NCI-H2107 treated with DMSO at 0.1 percent for 48 hours (cell line): ENCODE measurements around the gene ZHX3.
"Not testable (repeated sequence)": the region's sequence is repeated elsewhere in the genome, so short reads cannot be mapped to it uniquely, and the experiment has no call there.

Experiments
- DNase-seq: peaks from one replicate; lab custom pipeline; 2025; ENCODE audit not compliant: unreplicated experiment; lab: John Stamatoyannopoulos, UW

Gene ZHX3

DNA sequence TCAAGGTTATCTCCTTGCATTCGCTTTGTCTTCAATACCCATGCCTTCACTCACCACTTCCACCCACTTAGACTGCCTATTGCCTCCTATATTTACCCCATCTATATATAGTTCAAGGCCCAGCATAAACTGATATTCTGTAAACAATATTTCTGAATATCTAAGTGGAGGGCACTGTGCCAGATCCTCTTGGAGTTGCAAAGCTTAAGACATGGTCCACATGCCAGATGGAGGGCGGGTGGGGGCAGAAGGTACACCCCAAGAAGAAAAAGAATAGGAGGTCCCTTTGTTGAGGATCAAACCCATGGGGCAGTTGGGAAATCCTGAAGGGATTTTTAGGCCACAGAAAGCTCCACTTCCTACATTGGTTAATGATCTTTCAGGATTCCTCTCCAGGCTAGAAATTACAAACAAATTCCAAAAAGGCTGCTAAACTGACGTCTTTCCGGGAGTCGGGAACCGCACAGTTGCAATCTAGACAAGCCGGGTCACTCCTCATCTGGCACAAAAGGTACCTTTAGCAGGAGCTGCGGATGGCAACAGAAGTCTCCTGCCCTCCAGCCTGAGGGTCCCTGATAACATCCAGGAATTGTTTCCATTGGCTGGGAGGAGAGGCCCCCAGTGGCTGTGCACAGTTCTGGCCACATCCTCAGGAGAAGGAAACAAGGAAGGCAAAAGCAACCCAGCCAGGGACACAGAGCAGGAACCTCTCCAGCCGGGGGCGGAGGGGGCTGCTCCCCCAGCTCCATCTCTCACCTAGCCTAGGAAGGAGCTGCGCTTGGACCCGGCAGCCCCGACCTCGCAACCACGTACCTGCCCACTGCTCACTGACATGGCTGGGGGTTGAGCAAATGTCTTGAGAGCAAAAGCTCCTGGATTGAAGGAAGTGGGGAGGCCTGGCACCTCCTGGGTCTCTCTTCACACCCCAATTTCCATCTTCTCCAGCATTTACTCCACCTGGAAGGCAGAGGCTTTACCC lies 17.2 kb upstream of the ZHX3 start:
- DNase-seq: no peak

DNA sequence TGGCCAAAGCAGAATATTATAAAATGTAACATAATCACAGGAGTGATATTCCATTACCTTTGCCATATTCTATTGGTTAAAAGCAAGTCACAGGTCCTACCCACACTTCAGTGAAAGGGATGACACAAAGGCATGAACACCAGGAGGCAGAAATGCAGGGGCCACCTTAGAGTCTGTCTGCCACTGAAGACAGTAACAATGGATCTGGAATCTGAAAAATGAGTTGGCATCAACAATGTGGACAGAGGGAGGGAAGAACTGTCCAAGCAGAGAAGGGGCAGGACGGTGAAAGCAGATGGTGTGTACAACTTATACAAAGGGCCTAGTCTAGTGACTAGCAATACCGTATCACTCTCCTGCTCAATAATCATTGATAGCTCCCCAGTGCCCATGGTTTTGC lies 16.5 kb upstream of the ZHX3 start:
- DNase-seq: no peak

- DNase-seq: no peak
Measured at GRCh38 chr20:41331731-41332130, 14.2 kb upstream of the ZHX3 start.

GRCh38 chr20:41330941-41331340 lies 13.4 kb upstream of the ZHX3 start:
- DNase-seq: no peak

DNA sequence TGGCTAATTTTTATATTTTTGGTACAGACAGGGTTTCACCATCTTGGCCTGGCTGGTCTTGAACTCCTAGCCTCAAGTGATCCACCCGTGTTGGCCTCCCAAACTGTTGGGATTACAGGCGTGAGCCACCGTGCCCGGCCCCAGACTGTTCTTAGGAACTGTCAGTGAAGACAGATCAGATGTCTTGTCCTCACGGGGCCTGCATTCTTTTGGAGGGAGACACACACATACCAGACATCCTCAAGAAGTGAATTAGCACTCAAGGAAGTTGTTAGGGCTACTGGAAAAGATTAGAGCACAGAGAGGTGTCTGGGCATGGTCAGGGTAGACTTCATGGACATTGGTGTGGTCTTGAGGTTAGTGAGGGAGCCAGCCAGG lies 12.8 kb upstream of the ZHX3 start:
- no peak for DNase-seq

DNA sequence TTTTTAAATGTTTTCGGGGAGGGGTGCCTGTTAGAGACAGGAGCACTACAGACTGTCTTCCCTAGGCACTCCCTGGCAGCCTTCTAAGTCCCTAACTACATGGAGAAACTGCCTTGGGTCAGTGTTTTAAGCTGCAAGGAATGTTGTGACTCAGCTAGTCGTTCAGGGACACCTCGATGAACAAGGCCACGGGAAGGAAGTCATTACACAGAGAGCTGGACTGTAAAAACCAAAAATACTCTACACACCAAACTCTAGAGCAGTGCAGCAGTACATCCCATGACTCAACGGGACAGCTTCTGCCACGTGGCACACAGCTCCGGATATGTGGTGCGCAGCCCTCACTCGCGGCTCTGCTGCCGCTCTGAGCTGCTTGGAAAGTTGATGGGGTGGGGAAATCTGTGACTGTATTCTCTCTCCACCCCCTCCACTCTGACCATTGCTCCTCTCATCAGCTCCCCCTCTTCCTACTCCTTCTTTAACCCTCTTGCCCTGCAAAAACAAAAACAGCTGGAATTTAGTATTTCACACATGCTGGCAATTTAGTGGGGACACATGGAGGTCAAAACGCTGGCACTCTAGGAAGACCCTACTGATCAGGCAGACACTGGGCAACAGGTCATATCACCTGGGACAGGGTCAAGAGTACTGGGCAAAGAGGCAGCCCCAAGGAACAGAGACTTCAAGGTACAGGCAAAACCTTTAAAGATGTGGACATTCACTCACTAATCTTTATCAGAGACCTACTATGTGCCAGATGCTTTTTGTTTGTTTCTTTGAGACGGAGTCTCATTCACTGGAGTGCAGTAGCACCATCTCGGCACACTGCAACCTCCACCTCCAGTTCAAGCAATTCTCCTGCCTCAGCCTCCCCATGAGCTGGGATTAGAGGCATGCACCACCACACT lies 12.2 kb upstream of the ZHX3 start:
- no peak for DNase-seq

DNA sequence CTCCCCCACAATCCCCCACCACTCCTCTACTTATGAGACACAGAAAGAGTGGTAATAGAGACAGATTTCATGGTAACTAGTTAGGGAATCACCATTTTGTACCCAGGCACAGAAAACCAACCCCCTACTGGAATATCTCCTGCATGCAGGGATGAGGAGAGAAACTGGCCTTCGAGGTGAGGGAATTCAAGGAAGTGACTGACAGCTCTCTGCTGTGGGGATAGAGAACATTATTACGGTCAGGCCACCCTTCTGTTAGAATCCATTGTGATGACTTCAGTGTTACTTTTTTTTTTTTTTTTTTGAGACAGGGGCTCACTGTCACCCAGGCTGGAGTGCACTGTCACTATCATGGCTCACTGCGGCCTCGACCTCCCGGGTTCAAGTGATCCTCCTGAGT lies 9.6 kb upstream of the ZHX3 start:
- DNase-seq: no peak

GRCh38 chr20:41320976-41321375 lies 3.4 kb upstream of the ZHX3 start:
- no peak for DNase-seq

DNA sequence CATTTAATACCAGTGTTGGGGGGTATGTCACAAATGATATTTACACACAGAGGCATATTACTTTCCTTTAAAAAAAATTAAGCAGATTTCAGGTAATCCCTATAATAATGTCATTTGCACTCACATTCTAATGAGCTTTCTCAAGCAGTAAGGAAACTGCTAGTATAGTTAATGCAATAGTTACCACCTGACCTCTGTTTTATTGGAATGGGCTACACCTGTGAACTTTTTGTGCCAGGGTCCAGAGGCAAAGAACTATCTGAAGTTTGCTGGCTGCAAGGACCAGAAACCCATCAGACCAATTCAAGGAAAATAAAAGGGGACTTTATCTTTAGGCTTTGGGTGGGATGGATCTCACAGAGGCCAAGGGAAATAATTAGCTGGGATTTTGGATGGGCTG lies 2.9 kb upstream of the ZHX3 start:
- DNase-seq: no peak

- DNase-seq: no peak
Measured at GRCh38 chr20:41318271-41318649, 729 bp upstream of the ZHX3 start.

DNA sequence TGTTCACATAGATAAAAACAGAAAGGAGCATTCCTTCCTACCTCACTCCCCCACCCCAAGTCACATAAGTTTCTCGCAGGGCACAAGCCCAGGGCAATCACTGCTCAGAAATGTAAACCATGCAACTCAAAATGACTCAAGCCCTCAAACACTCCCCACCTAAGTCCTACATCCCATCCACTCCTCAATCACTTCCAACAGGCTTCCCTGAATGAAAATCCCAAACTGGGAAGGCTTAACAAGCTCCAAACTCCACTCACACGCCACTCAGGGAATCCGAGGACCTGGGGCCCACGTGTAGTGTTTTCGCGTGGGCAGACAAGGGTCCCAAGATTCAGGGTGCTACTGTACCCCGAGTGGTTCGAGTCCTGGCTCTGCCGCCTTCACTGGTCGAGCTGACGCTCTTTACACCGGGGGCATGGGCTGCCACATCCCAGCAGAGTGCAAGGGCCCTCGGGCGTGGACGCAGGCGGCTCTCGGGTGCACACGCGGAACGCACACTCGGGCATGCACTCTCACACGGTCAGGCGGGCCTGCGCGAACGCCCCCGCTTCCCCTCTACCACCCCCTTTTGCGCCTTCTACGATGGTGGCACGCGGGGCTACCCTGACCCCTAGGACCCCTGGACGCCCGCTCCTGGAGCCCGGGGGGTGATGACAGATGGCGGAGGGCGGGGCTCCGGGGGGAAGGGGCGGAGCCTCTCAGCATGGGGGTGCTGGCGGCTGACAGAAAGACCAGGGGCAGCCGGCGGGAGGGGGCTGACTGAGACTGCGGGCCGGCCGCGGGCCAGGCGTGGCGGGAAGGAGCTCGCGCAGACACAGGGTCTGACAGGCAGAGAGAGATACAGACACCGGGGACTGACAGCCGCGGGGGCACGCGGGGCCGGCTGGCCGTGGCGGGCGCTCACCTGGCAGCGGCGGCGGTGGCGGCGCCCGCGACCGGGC lies 657 bp downstream of the ZHX3 start:
- no peak for DNase-seq

GRCh38 chr20:41316051-41316450 lies 1.5 kb downstream of the ZHX3 start:
- no peak for DNase-seq

DNA sequence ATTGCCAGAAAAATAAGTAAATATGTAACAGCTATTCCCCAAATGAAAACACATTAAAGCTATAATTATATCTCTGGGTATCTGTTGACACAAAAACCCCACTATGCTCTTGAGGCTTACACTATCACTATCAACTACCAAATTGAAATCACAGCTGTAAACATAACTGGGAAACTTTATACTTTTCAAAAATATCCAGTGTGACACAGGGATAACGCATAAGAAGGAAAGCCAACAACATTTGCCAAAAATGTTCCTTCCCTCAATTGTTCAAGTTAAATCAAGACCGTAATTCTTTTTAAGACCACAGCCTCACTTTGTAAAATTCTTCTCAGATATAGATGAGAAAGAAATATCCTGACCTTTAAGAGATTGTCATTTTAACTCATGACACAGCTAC lies 3.1 kb downstream of the ZHX3 start:
- DNase-seq: no peak

DNA sequence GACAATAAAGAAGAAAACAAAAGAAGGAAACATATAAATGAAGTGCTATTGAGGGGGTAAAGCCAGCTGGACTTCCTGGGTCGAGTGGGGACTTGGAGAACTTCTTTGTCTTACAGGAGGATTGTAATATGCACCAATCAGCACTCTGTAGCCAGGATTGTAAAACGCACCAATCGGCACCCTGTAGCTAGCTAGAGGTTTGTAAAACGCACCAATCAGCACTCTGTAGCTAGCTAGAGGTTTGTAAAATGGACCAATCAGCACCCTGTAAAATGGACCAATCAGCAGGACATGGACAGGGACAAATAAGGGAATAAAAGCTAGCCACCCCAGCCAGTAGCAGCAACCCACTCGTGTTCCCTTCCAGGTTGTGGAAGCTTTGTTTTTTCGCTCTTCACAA lies 5.5 kb downstream of the ZHX3 start:
- not testable (repeated sequence) for DNase-seq

DNA sequence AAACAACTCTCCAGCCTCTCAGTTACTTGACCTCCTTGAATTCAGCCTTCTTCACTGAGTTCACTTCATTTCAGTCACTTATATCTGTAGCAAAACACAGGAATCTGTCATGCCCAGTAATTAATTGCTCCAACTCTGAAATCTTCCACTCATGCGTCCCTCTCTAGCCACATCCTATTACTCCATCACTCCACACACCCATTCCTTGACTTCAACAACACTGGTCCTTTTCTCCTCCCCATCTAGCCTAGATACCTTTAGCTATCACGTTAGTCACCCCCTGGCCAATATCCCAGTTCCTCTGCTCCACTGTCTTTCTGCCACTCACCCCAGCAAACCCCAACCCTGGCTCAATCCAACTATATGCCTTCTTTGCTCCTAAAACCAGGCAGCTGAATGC lies 7.7 kb downstream of the ZHX3 start:
- DNase-seq: no peak

GRCh38 chr20:41308726-41309413 lies 8.7 kb downstream of the ZHX3 start:
- DNase-seq: no peak

- no peak for DNase-seq
Measured at GRCh38 chr20:41308290-41308711, 9.2 kb downstream of the ZHX3 start.

GRCh38 chr20:41307021-41307420 lies 10.5 kb downstream of the ZHX3 start:
- DNase-seq: no peak

DNA sequence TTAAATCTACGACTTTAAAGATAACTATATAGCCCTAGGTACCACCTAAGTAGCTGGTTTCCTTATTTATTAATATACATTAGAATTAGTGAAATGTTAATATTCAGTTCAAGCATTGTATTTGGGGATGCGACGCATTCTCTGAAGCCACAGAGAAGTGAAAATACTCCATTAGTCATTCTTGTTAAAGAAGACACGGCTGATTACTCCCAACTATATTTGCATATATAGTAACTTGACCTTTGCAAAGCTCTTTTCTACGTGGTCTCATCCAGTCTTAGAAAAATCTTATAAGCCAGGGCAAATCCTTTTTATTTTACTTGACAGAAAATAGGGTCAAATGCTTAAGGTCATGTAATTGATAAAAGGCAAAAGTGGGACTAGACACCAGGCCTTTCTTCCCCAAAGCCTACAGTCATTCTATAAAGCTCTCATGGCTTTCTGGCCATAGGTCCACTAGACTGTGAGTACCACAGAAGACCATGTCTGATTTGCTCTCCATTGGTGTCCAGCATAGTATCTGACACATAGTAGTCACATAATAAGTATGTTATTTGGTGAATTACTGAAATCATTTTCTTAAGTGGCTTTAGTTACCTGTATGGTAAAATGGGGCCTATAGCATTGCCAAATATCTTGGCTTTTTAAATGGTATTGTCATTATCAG lies 11.3 kb downstream of the ZHX3 start:
- no peak for DNase-seq
